SK-N-SH (cell line): ENCODE measurements around the gene CYP26B1.

Source experiments
- CTCF ChIP-seq: fragments of 200-600 bp; sonication (generic); IDR thresholded peaks from 2 replicates; pipeline ENCODE4 v1.6.1; 2017; ENCODE audit warnings: antibody characterized with exemption, mild to moderate bottlenecking, moderate library complexity
- ELF1 ChIP-seq: IDR thresholded peaks from 2 replicates; pipeline ENCODE4 v1.4.0; 2012
- GABPA ChIP-seq: IDR thresholded peaks from 2 replicates; pipeline ENCODE4 v1.4.0; 2012; ENCODE audit warnings: low read depth, mild to moderate bottlenecking
- GATA2 ChIP-seq: sonication (generic); formaldehyde crosslinking; IDR thresholded peaks from 2 replicates; pipeline ENCODE4 v1.5.0; 2020; ENCODE audit warnings: mild to moderate bottlenecking, missing genetic modification reagents
- MAX ChIP-seq: IDR thresholded peaks from 2 replicates; pipeline ENCODE4 v1.4.0; 2012; ENCODE audit warnings: low read depth
- POLR2AphosphoS5 ChIP-seq: IDR thresholded peaks from 2 replicates; pipeline ENCODE4 v1.6.1; 2012; ENCODE audit warnings: low read depth, low read length
- RAD21 ChIP-seq: IDR thresholded peaks from 2 replicates; pipeline ENCODE4 v1.6.1; 2012; ENCODE audit warnings: mild to moderate bottlenecking, low read length
- SIN3A ChIP-seq: IDR thresholded peaks from 2 replicates; pipeline ENCODE4 v1.6.1; 2012; ENCODE audit warnings: low read depth, mild to moderate bottlenecking, low read length, moderate library complexity, borderline replicate concordance
- TAF1 ChIP-seq: IDR thresholded peaks from 2 replicates; pipeline ENCODE4 v1.6.1; 2012; ENCODE audit warnings: low read depth, mild to moderate bottlenecking, low read length, moderate library complexity, borderline replicate concordance
- TEAD4 ChIP-seq: IDR thresholded peaks from 2 replicates; pipeline ENCODE4 v1.4.0; 2012; ENCODE audit warnings: mild to moderate bottlenecking, borderline replicate concordance; ENCODE audit not compliant: insufficient read depth
- YY1 ChIP-seq: IDR thresholded peaks from 2 replicates; pipeline ENCODE4 v1.4.0; 2012; ENCODE audit warnings: low read depth, mild to moderate bottlenecking
- TF ChIP-seq, protein P1 (sequence below): IDR thresholded peaks from 2 replicates; pipeline ENCODE4 v1.6.1; 2012; ENCODE audit warnings: mild to moderate bottlenecking, low read depth, low read length, moderate library complexity
- TF ChIP-seq, protein P2 (sequence below): IDR thresholded peaks from 2 replicates; pipeline ENCODE4; 2012

- TF ChIP-seq CTCF, result no peak
- TF ChIP-seq, protein P1, sequence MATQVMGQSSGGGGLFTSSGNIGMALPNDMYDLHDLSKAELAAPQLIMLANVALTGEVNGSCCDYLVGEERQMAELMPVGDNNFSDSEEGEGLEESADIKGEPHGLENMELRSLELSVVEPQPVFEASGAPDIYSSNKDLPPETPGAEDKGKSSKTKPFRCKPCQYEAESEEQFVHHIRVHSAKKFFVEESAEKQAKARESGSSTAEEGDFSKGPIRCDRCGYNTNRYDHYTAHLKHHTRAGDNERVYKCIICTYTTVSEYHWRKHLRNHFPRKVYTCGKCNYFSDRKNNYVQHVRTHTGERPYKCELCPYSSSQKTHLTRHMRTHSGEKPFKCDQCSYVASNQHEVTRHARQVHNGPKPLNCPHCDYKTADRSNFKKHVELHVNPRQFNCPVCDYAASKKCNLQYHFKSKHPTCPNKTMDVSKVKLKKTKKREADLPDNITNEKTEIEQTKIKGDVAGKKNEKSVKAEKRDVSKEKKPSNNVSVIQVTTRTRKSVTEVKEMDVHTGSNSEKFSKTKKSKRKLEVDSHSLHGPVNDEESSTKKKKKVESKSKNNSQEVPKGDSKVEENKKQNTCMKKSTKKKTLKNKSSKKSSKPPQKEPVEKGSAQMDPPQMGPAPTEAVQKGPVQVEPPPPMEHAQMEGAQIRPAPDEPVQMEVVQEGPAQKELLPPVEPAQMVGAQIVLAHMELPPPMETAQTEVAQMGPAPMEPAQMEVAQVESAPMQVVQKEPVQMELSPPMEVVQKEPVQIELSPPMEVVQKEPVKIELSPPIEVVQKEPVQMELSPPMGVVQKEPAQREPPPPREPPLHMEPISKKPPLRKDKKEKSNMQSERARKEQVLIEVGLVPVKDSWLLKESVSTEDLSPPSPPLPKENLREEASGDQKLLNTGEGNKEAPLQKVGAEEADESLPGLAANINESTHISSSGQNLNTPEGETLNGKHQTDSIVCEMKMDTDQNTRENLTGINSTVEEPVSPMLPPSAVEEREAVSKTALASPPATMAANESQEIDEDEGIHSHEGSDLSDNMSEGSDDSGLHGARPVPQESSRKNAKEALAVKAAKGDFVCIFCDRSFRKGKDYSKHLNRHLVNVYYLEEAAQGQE, result no peak
- TF ChIP-seq, protein P2, sequence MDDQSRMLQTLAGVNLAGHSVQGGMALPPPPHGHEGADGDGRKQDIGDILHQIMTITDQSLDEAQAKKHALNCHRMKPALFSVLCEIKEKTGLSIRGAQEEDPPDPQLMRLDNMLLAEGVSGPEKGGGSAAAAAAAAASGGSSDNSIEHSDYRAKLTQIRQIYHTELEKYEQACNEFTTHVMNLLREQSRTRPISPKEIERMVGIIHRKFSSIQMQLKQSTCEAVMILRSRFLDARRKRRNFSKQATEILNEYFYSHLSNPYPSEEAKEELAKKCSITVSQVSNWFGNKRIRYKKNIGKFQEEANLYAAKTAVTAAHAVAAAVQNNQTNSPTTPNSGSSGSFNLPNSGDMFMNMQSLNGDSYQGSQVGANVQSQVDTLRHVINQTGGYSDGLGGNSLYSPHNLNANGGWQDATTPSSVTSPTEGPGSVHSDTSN, result no peak
- no peak for TF ChIP-seq TAF1
- no peak for TF ChIP-seq GABPA
- TF ChIP-seq POLR2AphosphoS5, result no peak
- no peak for TF ChIP-seq TEAD4
- TF ChIP-seq SIN3A, result no peak
- TF ChIP-seq ELF1, result no peak
- TF ChIP-seq YY1, result no peak
- TF ChIP-seq GATA2 (CRISPR knock-in tag), result no peak
- TF ChIP-seq RAD21, result no peak
- TF ChIP-seq MAX, result no peak
Measured at GRCh38 chr2:72172478-72172877, 24.8 kb upstream of the CYP26B1 start.
